HG02623 (cell line): ENCODE measurements around the gene SSTR4.
"Not testable (repeated sequence)": the region's sequence is repeated elsewhere in the genome, so short reads cannot be mapped to it uniquely, and the experiment has no call there.

Experiments
- ATAC-seq: cut with Tn5 transposase; IDR thresholded peaks from one replicate; pipeline ENCODE4 v1.9.1; 2021; ENCODE audit warnings: moderate library complexity; ENCODE audit not compliant: unreplicated experiment

The SSTR4 gene

GRCh38 chr20:23018432-23018831 is 16.7 kb upstream of the SSTR4 start:
- no peak for ATAC-seq

GRCh38 chr20:23018941-23019340 is 16.2 kb upstream of the SSTR4 start:
- ATAC-seq = no peak

- no peak for ATAC-seq
These were observed 15.7 kb upstream of the SSTR4 start for GRCh38 chr20:23019403-23019802.

- ATAC-seq = no peak
These were observed 14.7 kb upstream of the SSTR4 start for GRCh38 chr20:23020230-23021018.

GRCh38 chr20:23021541-23021940 is 13.6 kb upstream of the SSTR4 start:
- ATAC-seq = no peak

- no peak for ATAC-seq
These were observed 13.2 kb upstream of the SSTR4 start for GRCh38 chr20:23021951-23022350.

- no peak for ATAC-seq
These were observed 12.3 kb upstream of the SSTR4 start for GRCh38 chr20:23022849-23023248.

- ATAC-seq = no peak
These were observed 11.4 kb upstream of the SSTR4 start for GRCh38 chr20:23023621-23024177.

- ATAC-seq = no peak
These were observed 10.4 kb upstream of the SSTR4 start for GRCh38 chr20:23024701-23025100.

GRCh38 chr20:23025503-23025902 is 9.6 kb upstream of the SSTR4 start:
- not testable (repeated sequence) for ATAC-seq

- ATAC-seq = no peak
These were observed 7.4 kb upstream of the SSTR4 start for GRCh38 chr20:23027721-23028120.

- ATAC-seq = no peak
These were observed 6.7 kb upstream of the SSTR4 start for GRCh38 chr20:23028392-23028791.

- ATAC-seq = no peak
These were observed 5.8 kb upstream of the SSTR4 start for GRCh38 chr20:23029324-23029723.

GRCh38 chr20:23031346-23031745 is 3.8 kb upstream of the SSTR4 start:
- no peak for ATAC-seq

- ATAC-seq = no peak
These were observed 2.9 kb upstream of the SSTR4 start for GRCh38 chr20:23032056-23032749.

- no peak for ATAC-seq
These were observed 2.4 kb upstream of the SSTR4 start for GRCh38 chr20:23032750-23033078.

- ATAC-seq = no peak
These were observed 1.2 kb upstream of the SSTR4 start for GRCh38 chr20:23033918-23034317.

- no peak for ATAC-seq
These were observed 619 bp downstream of the SSTR4 start for GRCh38 chr20:23035731-23036130.

GRCh38 chr20:23036371-23036770 is 1.3 kb downstream of the SSTR4 start:
- no peak for ATAC-seq

- no peak for ATAC-seq
These were observed 1.9 kb downstream of the SSTR4 start for GRCh38 chr20:23037017-23037481.

GRCh38 chr20:23039136-23039875 is 4.2 kb downstream of the SSTR4 start:
- no peak for ATAC-seq
